DND-41 (cell line): ENCODE measurements around the gene CHMP6.
A peak's percentile ranks its signal among the peaks of the same experiment; 100 is the strongest.

ENCODE experiments used
- ATAC-seq: fragments of 200-7000 bp; cut with Tn5 transposase; 3 replicates; pipeline ENCODE4 v1.9.1; 2021; ENCODE audit warnings: low read depth; ENCODE audit not compliant: insufficient read depth
- DNase-seq: peaks from one replicate; pipeline ENCODE4 v3.0.0-alpha.2; 2020
- H2AFZ ChIP-seq: 2 replicates; pipeline ENCODE4 v1.6.0; 2012; ENCODE audit warnings: low read depth, low read length
- H3K27ac ChIP-seq: 2 replicates; pipeline ENCODE4 v1.5.1; 2012; ENCODE audit warnings: low read length, inconsistent platforms
- H3K27me3 ChIP-seq: fragments of 200-600 bp; sonication (generic); 2 replicates; pipeline ENCODE4 v1.6.0; 2012; ENCODE audit warnings: low read length, mild to moderate bottlenecking, inconsistent platforms; ENCODE audit not compliant: insufficient read depth, poor library complexity
- H3K36me3 ChIP-seq: 2 replicates; pipeline ENCODE4 v1.5.1; 2012; ENCODE audit warnings: low read length, inconsistent platforms; ENCODE audit not compliant: insufficient read depth
- H3K4me1 ChIP-seq: 2 replicates; pipeline ENCODE4 v1.5.1; 2012; ENCODE audit warnings: mild to moderate bottlenecking, low read length; ENCODE audit not compliant: insufficient read depth
- H3K4me2 ChIP-seq: 2 replicates; pipeline ENCODE4 v1.6.0; 2012; ENCODE audit warnings: mild to moderate bottlenecking, moderate library complexity, low read length, inconsistent platforms; ENCODE audit not compliant: insufficient read depth
- H3K4me3 ChIP-seq, 2 experiments: fragments of 200-600 bp in 1 of 2; shearing (Covaris generic) in 1 of 2; 2 replicates each; pipeline ENCODE4 v1.5.1; 2012 to 2016; ENCODE audit warnings: inconsistent platforms in 2 of 2, low read length in 2 of 2, mild to moderate bottlenecking in 2 of 2, low read depth in 1 of 2, moderate library complexity in 1 of 2
- H3K79me2 ChIP-seq: 2 replicates; pipeline ENCODE4 v1.6.0; 2012; ENCODE audit warnings: low read length, inconsistent platforms; ENCODE audit not compliant: insufficient read depth
- H3K9ac ChIP-seq: 2 replicates; pipeline ENCODE4 v1.6.0; 2012; ENCODE audit warnings: low read depth, mild to moderate bottlenecking, inconsistent platforms, low read length, moderate library complexity
- H3K9me3 ChIP-seq: 2 replicates; pipeline ENCODE4 v1.5.1; 2012; ENCODE audit warnings: low read length, moderate library complexity, mild to moderate bottlenecking, inconsistent platforms; ENCODE audit not compliant: insufficient read depth, severe bottlenecking
- H4K20me1 ChIP-seq: 2 replicates; pipeline ENCODE4 v1.6.0; 2012; ENCODE audit warnings: low read length; ENCODE audit not compliant: insufficient read depth
- EZH2 ChIP-seq: IDR thresholded peaks from 3 replicates; pipeline ENCODE4 v1.6.1; 2012; ENCODE audit warnings: borderline replicate concordance, low read depth, mild to moderate bottlenecking, moderate library complexity, low read length, inconsistent platforms; ENCODE audit not compliant: severe bottlenecking
- TF ChIP-seq, protein P1 (sequence below): IDR thresholded peaks from 2 replicates; pipeline ENCODE4 v1.5.1; 2012; ENCODE audit warnings: borderline replicate concordance, low read length, moderate library complexity, mild to moderate bottlenecking; ENCODE audit not compliant: poor library complexity, severe bottlenecking; ENCODE audit errors: extremely low read depth

The CHMP6 gene

DNA sequence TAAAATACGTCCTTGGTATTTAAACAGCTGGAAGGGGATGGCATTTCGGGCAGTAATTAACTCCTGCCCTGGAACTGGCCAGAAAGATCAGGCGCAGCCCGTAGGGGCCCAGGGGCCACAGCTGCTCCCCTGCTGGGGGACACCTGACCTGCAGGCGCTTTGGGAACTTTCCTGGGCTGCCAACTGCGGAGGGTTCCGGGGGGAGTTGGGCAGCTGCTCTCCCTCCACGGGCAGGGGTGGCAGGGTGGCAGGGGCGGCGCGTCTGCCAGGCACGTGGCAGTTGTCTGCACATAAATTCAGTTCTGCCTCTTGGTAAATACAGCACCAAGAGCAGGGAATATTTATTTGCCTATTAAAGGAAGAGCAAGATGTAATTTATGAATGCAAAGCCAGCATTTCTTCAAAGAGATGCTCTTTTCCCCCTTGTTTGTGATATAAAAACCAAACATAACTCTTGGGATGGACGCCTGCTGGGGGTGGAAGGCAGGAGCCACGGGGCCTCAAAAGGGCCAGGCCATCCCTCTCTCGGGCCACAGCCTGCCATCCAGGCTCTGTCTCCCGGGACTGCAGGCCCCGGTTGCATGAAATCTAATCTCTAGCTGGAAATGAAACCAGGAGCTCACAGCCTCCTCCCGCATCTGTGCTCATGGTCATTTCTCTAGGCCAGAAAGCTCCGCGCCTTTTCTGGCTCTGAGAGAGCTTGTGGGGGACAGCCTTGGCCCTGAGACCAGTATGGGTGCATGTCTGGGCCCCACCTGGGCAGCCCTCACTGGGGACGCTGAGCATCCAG, 29.9 kb upstream of the CHMP6 start:
- TF ChIP-seq EZH2, result no peak
- TF ChIP-seq, protein P1, sequence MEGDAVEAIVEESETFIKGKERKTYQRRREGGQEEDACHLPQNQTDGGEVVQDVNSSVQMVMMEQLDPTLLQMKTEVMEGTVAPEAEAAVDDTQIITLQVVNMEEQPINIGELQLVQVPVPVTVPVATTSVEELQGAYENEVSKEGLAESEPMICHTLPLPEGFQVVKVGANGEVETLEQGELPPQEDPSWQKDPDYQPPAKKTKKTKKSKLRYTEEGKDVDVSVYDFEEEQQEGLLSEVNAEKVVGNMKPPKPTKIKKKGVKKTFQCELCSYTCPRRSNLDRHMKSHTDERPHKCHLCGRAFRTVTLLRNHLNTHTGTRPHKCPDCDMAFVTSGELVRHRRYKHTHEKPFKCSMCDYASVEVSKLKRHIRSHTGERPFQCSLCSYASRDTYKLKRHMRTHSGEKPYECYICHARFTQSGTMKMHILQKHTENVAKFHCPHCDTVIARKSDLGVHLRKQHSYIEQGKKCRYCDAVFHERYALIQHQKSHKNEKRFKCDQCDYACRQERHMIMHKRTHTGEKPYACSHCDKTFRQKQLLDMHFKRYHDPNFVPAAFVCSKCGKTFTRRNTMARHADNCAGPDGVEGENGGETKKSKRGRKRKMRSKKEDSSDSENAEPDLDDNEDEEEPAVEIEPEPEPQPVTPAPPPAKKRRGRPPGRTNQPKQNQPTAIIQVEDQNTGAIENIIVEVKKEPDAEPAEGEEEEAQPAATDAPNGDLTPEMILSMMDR, result peak; percentile 3
- DNase-seq, result no peak
- ATAC-seq, result no peak

GRCh38 chr17:80962356-80963329, 29.0 kb upstream of the CHMP6 start:
- H3K79me2 ChIP-seq, result no peaks in the 10 kb centered on the region
- H3K9me3 ChIP-seq, result no peaks in the 10 kb centered on the region
- H3K4me3 ChIP-seq, result no peak overlapping the region
- no peaks in the 10 kb centered on the region for H3K4me1 ChIP-seq
- H2AFZ ChIP-seq, result no peak overlapping the region
- no peak overlapping the region for H3K27ac ChIP-seq
- ATAC-seq (no peak), DNase-seq (no peak)
- peaks cover 34% of the 10 kb centered on the region for H3K36me3 ChIP-seq
- H3K4me2 ChIP-seq, result no peak overlapping the region
- H3K9ac ChIP-seq, result no peak overlapping the region
- no peaks in the 10 kb centered on the region; the same call in 1 of the 2 replicates for H4K20me1 ChIP-seq
- H3K27me3 ChIP-seq, result no peaks in the 10 kb centered on the region
- no peak for TF ChIP-seq EZH2

More for the DNA sequence above, 29.9 kb upstream of the CHMP6 start:
- H3K4me2 ChIP-seq, result no peak overlapping the region
- no peak overlapping the region for H2AFZ ChIP-seq
- no peaks in the 10 kb centered on the region for H3K9me3 ChIP-seq
- H3K4me1 ChIP-seq, result no peaks in the 10 kb centered on the region
- no peaks in the 10 kb centered on the region for H3K27me3 ChIP-seq
- no peak overlapping the region for H3K4me3 ChIP-seq
- H3K27ac ChIP-seq, result no peak overlapping the region
- no peaks in the 10 kb centered on the region; the same call in 1 of the 2 replicates for H4K20me1 ChIP-seq
- H3K36me3 ChIP-seq, result peaks cover 37% of the 10 kb centered on the region
- no peak overlapping the region for H3K9ac ChIP-seq
- no peaks in the 10 kb centered on the region for H3K79me2 ChIP-seq

DNA sequence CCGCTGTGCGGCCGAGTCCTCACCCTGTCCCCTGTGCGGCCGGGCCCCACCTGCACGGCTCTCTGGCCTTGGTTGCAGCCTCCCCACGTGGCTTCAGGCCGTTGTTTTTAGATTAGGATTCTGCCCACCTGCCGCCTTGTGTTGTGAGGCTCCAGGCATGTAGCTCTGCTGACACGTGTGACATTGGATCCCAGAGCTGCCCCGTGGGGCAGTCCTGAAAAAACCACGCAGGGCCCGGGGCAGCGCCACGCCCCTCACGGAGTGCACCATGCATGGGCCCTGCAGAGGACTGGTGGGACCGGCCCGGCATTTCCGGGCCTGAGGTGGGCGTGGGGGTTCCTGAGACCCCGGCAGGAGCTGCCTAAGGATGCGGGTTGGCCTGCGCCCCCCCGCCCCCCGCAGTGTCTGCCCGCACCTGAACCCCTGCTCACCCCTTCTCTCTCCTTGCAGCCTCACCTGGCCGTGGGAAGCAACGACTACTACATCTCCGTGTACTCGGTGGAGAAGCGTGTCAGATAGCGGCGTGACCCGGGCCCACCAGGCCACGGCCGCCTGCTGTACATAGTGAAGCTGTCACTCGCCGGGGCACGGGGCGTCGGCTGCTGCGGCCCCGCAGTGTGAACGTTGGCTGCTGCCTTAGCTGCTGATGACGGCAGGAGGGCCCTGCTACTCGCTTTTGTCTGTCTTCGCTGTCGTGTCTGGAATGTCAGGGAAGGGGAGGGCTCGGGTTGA, 27.7 kb upstream of the CHMP6 start:
- no peak for ATAC-seq
- no peak overlapping the region for H3K9ac ChIP-seq
- H3K4me1 ChIP-seq, result no peaks in the 10 kb centered on the region
- DNase-seq, result no peak
- no peak overlapping the region for H3K4me2 ChIP-seq
- TF ChIP-seq EZH2, result no peak
- TF ChIP-seq, protein P1, result no peak
- H3K36me3 ChIP-seq, result peaks cover 33% of the 10 kb centered on the region
- no peak overlapping the region for H3K27ac ChIP-seq
- no peak overlapping the region for H3K4me3 ChIP-seq
- no peaks in the 10 kb centered on the region; the same call in 1 of the 2 replicates for H4K20me1 ChIP-seq
- H2AFZ ChIP-seq, result no peak overlapping the region
- H3K27me3 ChIP-seq, result no peaks in the 10 kb centered on the region
- no peaks in the 10 kb centered on the region for H3K79me2 ChIP-seq
- H3K9me3 ChIP-seq, result no peaks in the 10 kb centered on the region
